HG03520 (cell line): ENCODE measurements around the gene COTL1.
"Not testable (repeated sequence)": the region's sequence is repeated elsewhere in the genome, so short reads cannot be mapped to it uniquely, and the experiment has no call there.

Experiments
- ATAC-seq: cut with Tn5 transposase; IDR thresholded peaks from one replicate; pipeline ENCODE4 v1.9.1; 2021; ENCODE audit warnings: mild to moderate bottlenecking, moderate library complexity; ENCODE audit not compliant: unreplicated experiment

COTL1 gene

GRCh38 chr16:84574191-84574590 is 43.7 kb downstream of the COTL1 start:
- ATAC-seq, result no peak

DNA sequence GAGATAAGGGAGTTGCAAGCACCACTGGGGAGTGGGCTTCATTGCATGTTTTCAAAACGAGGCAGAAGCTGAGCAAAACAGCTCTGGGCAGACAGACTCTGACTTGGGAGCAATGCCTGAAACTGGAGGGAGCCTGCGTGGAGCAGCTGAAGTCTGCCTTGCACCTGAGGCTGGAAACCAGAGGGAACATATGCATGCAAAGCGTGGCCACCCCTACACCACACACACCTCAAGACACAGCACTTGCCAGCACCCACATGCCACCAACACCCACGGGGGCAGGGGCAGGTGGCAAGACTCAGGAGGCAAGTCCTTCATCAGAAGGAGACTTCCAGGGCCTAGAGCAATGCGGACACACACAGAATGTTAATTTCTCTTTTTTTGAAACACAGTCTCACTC is 45.8 kb downstream of the COTL1 start:
- ATAC-seq, result no peak

DNA sequence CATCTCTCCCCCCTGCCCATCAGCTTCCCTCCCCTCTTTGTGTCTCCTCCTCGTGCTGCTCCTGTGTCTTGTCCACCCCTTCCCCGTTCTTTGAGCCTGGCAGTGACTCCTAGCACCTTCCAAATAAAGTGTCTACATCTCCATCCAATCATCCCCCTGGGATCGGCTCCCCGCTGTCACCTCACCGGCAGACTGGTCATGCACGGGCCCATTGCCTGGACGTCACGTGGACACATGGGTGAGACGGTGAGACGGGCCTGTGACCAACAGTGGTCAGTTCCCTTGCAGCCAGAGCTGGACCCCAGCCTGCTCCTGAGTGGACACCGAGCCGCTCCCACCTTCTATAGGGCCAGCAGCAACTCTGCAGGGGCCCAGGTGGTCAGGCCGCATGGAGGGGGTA is 46.4 kb downstream of the COTL1 start:
- no peak for ATAC-seq

DNA sequence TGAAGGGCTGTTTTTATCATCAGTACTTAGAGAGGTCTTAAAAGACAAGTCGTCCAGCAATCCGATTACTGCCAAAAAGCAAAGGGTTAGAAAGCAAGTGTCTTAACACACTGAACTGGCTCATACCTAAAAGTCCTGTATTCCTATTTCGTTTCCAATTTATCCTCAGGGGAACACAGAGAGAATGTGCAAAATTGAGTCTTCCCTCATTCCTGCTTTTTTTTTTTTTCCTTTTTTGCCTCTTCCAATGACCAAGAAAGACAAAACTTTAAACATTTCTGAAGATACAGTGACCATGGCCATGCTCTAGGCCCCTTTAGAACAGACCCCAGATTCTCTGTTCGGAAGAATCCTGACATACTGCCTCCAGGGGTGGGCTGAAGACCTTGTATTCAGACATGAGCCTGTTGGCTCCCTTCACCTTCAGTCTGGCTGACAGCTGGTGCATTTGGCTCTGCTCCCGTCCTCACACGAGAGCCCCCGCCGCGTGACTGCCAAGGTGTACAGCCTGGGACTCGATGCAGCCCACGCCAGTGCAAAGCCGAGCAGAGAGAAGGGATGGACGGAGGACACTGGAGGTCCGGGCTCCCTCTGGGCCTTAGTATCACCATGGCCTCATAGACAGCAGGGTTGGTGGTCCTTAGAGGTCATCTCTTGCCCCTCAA is 47.0 kb downstream of the COTL1 start:
- ATAC-seq, result no peak

GRCh38 chr16:84569382-84569987 is 48.4 kb downstream of the COTL1 start:
- no peak for ATAC-seq

GRCh38 chr16:84568066-84568465 is 49.8 kb downstream of the COTL1 start:
- no peak for ATAC-seq

- ATAC-seq, result no peak
These were observed 50.5 kb downstream of the COTL1 start for GRCh38 chr16:84567286-84567962.

- no peak for ATAC-seq
These were observed 51.2 kb downstream of the COTL1 start for GRCh38 chr16:84566545-84567257.

GRCh38 chr16:84565669-84566495 is 52.0 kb downstream of the COTL1 start:
- no peak for ATAC-seq

DNA sequence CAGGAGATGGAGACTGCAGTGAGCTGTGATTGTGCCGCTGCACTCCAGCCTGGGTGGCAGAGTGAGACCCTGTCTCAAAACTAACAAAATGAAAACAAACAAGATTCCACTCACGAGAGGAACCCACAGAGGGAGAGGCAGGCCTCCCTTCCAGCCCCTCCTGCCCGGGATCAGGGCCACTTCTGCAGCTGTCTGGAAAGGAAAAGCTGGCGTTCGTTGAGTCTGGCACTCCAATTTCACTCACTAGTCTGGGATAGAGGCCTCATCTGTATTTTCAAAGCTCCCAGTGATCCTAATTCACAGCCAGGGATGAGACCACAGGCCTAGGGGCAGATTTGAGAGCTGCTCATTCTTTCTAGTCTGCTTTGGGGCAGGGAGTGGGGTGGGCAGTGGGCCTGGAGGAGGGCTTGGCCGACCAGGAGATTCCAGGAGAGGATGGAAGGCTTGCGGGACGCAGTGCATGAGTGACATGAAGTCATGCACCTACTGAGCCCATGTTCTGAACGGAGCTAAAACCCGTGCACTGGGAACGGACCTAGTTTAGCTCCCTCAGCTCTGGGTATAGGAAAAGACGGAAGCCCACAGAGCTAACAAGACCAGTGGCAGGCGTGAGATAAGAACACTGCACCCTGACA is 54.0 kb downstream of the COTL1 start:
- ATAC-seq, result no peak

DNA sequence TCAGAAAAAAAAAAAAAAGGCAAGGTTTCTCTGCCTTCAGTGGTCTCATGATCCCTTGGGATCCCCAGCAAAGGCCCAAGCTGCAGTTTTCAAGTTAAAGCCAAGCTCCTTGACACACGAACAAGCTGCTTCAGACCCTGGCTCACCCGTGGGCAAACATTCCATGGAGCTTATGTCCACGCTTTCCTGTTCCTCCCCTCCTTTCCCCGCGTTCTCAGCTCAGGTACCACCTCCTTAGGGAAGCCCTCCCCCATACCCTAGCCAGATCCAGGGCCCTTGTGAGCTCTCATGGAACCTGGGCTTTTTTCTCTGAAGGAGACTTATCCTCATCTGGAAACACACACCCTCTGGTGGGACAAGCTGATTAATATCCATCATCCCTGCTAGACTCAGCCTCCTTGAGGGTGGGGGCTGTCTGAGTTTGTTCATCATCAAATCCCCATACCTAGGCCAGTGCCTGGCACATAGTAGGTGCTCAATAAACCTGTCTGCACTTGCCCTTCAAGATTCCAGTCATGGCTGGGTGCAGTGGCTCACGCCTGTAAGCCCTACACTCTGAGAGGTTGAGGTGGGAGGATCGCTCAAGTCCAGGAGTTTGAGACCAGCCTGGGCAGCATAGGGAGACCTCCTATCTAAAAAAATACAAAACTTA is 54.7 kb downstream of the COTL1 start:
- ATAC-seq, result no peak

DNA sequence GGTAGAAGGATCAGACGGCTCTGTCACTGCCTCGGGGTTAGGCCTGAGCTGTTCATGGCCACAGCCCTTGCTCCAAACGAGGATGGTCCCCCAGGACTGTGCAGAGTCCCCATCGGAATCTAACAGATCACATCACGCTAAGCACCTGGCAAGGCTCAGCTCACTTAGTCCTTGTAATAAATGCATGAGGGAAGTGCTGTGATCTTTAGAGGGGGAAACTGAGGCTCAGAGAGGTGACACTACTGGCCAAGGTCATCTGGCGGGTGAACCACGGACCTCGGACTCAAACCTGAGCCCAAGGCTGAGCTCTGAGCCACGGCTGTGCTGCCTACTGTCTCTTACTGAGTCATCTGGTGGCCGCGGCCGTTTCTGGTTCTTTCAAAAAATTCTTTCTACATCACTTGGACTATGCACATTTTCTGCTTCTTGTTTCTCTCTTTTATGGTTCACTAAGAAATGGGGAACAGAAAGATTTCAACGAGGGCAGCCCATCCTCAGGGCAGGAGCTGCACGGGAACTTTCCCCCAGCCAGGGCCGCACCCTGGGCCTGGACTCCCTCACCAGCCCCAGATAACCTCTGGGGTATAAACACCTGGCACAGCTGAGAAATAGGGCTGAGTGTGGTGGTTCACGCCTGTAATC is 55.6 kb downstream of the COTL1 start:
- ATAC-seq, result no peak

DNA sequence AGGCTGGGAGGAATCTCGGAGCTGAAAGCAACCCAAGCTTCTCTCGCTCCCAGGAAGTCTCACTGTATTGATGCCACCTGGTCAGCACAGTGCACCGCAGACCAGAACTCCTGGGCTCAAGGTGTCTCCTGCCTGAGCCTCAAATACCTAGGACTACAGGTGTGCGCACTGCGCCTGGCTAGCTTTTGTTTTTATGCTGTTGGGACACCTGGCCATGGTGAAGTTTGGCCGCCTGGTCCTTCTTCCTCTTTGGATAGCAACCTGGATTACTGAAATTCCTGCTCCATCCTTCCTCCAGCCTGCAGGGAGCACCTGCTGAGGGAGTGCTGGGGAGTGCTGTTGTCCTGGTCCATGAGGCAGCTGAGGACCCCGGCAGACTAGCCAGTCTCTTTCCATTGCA is 56.6 kb downstream of the COTL1 start:
- ATAC-seq, result no peak

GRCh38 chr16:84560269-84560668 is 57.6 kb downstream of the COTL1 start:
- ATAC-seq, result no peak

DNA sequence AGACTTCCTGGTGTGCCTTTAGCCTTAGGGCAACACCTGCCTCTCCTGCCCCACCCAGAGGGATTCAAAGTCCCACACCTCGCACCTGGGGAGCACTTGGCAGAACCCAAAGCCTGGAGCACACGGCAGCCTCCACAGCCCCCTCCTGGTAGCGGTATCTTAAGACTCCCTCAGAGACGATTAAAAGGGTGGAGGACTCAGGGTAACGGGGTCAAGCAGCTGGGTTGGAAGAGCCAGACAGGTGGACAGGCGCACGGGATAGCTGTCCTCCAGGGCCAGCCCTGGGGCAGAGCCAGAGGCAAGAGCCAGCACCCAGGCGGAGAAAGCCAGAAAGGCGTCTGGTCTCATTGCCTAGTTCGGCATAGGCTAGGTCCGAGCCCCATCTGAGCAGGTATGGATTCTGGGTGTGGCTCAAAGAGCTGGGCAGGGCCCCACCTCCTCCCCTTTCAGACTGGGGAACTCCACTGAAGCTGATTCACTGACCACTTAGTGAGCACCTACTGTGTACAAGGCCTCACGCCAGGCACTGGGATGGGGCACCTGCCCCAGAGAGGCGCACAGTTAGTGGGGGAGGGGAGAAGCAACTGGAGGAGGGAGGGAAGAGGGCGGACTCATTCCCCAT is 58.5 kb downstream of the COTL1 start:
- no peak for ATAC-seq

DNA sequence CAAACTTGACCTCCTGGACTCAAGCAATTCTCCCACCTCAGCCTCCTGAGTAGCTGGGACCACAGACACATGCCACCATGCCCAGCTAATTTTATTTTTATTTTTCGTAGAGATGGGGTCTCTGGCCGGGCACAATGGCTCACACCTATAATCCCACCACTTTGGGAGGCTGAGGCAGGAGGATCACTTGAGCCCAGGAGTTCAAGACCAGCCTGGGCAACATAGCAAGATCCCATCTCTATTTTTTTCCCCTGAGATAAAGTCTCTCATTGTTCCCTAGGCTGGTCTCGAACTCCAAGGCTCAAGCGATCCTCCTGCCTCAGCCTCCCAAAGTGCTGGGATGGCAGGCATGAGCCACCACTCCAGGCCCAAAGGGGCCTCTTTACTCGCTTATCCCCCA is 59.0 kb downstream of the COTL1 start:
- ATAC-seq, result not testable (repeated sequence)

DNA sequence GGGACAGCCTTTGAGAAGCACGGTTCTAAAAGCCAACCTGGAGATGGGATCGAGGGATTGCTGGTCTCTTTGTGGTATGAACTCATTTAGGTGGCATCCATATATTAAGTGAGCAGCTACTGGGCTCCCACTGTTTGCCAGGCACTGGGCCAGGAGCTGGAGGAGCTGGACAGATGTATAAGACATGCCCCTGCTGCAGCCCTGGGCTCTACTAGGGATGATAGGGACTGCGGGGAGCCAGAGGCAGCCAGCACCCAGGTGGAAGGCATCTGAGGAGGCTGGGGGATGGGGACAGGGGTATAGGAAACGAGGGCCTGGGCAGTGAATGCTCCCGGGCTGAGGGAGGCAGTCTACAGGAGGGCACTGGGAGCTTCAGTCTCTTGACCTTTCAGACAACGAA is 60.4 kb downstream of the COTL1 start:
- no peak for ATAC-seq

GRCh38 chr16:84557059-84557458 is 60.8 kb downstream of the COTL1 start:
- ATAC-seq, result no peak
